TTC549 (cell line): ENCODE results near the gene KMT2C.
"Not testable (repeated sequence)": the region's sequence is repeated elsewhere in the genome, so short reads cannot be mapped to it uniquely, and the experiment has no call there.

ENCODE experiments used
- FAIRE-seq: peaks from 2 replicates; lab custom pipeline; 2012; peaks lifted over from hg19 to GRCh38; lab: Jason Lieb, UNC

Gene KMT2C

GRCh38 chr7:152441168-152441567 is 5.4 kb upstream of the KMT2C start:
- not testable (repeated sequence) for FAIRE-seq

- FAIRE-seq, result not testable (repeated sequence)
These were observed 2.2 kb upstream of the KMT2C start for GRCh38 chr7:152438017-152438416.

- not testable (repeated sequence) for FAIRE-seq
These were observed 1.2 kb upstream of the KMT2C start for GRCh38 chr7:152436931-152437575.

GRCh38 chr7:152436111-152436930 is 518 bp upstream of the KMT2C start:
- FAIRE-seq, result no peak

GRCh38 chr7:152434511-152435383 is 1.1 kb downstream of the KMT2C start:
- not testable (repeated sequence) for FAIRE-seq

- FAIRE-seq, result not testable (repeated sequence)
These were observed 1.9 kb downstream of the KMT2C start for GRCh38 chr7:152433721-152434490.

- not testable (repeated sequence) for FAIRE-seq
These were observed 3.1 kb downstream of the KMT2C start for GRCh38 chr7:152432735-152433134.

GRCh38 chr7:152430854-152431253 is 4.9 kb downstream of the KMT2C start:
- FAIRE-seq, result peak; percentile 13

- FAIRE-seq, result not testable (repeated sequence)
These were observed 5.7 kb downstream of the KMT2C start for GRCh38 chr7:152430118-152430517.

- no peak for FAIRE-seq
These were observed 11.3 kb downstream of the KMT2C start for GRCh38 chr7:152424348-152425108.

GRCh38 chr7:152423991-152424347 is 11.8 kb downstream of the KMT2C start:
- FAIRE-seq, result no peak

- FAIRE-seq, result not testable (repeated sequence)
These were observed 12.6 kb downstream of the KMT2C start for GRCh38 chr7:152423171-152423570.

- not testable (repeated sequence) for FAIRE-seq
These were observed 14.9 kb downstream of the KMT2C start for GRCh38 chr7:152420950-152421349.

- no peak for FAIRE-seq
These were observed 16.1 kb downstream of the KMT2C start for GRCh38 chr7:152419473-152420429.

GRCh38 chr7:152414779-152415178 is 21.0 kb downstream of the KMT2C start:
- FAIRE-seq, result no peak

- no peak for FAIRE-seq
These were observed 24.4 kb downstream of the KMT2C start for GRCh38 chr7:152411389-152411788.

- FAIRE-seq, result no peak
These were observed 29.3 kb downstream of the KMT2C start for GRCh38 chr7:152406491-152406890.

GRCh38 chr7:152406030-152406429 is 29.8 kb downstream of the KMT2C start:
- FAIRE-seq, result not testable (repeated sequence)

GRCh38 chr7:152403726-152404125 is 32.1 kb downstream of the KMT2C start:
- FAIRE-seq, result no peak
